Activated CD8-positive, alpha-beta T cell treated with anti-CD3 and anti-CD28 coated beads for 36 hours (primary cell): ENCODE results near the gene NAA10. TPM values are rescaled to one million over a fixed set of nuclear protein-coding genes. Genes with fewer than 3 reads are reported as not detected.

Experiments
- ATAC-seq: fragments of 200-7000 bp; cut with Tn5 transposase; one replicate; pipeline ENCODE4 v1.10.0; 2021; ENCODE audit warnings: mild to moderate bottlenecking, moderate library complexity
- CTCF ChIA-PET: fragments of 350-600 bp; sonication (Branson Sonifier 250); formaldehyde crosslinking; loops from one replicate; lab custom pipeline; 2021; ENCODE audit warnings: antibody characterized with exemption; lab: Charles Lee
- POLR2A ChIA-PET: fragments of 350-600 bp; sonication (Branson Sonifier 250); formaldehyde crosslinking; loops from one replicate; lab custom pipeline; 2021; ENCODE audit warnings: antibody characterized with exemption; lab: Charles Lee
- DNase-seq: peaks from one replicate; pipeline ENCODE4 v3.0.0-alpha.2; 2020
- H3K27ac Mint-ChIP-seq: one replicate; pipeline ENCODE4 v1.8.0; 2021; ENCODE audit warnings: mild to moderate bottlenecking, mixed read lengths
- H3K27me3 Mint-ChIP-seq: one replicate; pipeline ENCODE4 v1.8.0; 2021; ENCODE audit warnings: mixed read lengths
- H3K36me3 Mint-ChIP-seq: one replicate; pipeline ENCODE4 v1.8.0; 2021; ENCODE audit warnings: low read depth, mixed read lengths
- H3K4me1 Mint-ChIP-seq: one replicate; pipeline ENCODE4 v1.8.0; 2021; ENCODE audit warnings: low read depth, mixed read lengths
- H3K4me3 Mint-ChIP-seq: one replicate; pipeline ENCODE4 v1.8.0; 2021; ENCODE audit warnings: mild to moderate bottlenecking, moderate library complexity, mixed read lengths
- H3K9me3 Mint-ChIP-seq: one replicate; pipeline ENCODE4 v1.8.0; 2021; ENCODE audit warnings: mixed read lengths
- intact Hi-C: fragments of 100-400 bp; cut with micrococcal nuclease; formaldehyde crosslinking; loops from one replicate; pipeline ENCODE4 v1.10.0; 2022
- total RNA-seq, 2 experiments: library from RNA; stranded (reverse); gene quantifications; one replicate each; pipeline ENCODE4 v1.2.3, GENCODE V29; 2021
- TF ChIP-seq, protein P1 (sequence below): fragments of 200-600 bp; IDR thresholded peaks from one replicate; pipeline ENCODE4 v1.8.0; 2022; ENCODE audit warnings: antibody characterized with exemption, mild to moderate bottlenecking

NAA10 gene
- total RNA-seq, 2 experiments from 2014 or later = 123 to 136 TPM

- ATAC-seq (peak; percentile 46), DNase-seq (peak; percentile 81)
- Mint-ChIP-seq H3K36me3 (peaks cover 50% of the 10 kb centered on the region), H3K27me3 (no peaks in the 10 kb centered on the region), H3K9me3 (no peaks in the 10 kb centered on the region), H3K4me3 (peak overlapping the region; percentile 93), H3K4me1 (peaks cover 21% of the 10 kb centered on the region), H3K27ac (peak overlapping the region; percentile 95)
- ChIA-PET CTCF (interaction anchor here (0.7 to 4.4 kb wide), 7 partner anchors 14 to 203 kb away, joined by 3 to 40 read pairs (median 5); partner anchors contain the start of genes NAA10 and PLXNB3), POLR2A (interaction anchor here (0.5 to 12.0 kb wide), 10 partner anchors 8 to 431 kb away, joined by 3 to 105 read pairs (median 5); partner anchors contain the start of genes ARHGAP4, NAA10 and RPL10)
- TF ChIP-seq, protein P1, sequence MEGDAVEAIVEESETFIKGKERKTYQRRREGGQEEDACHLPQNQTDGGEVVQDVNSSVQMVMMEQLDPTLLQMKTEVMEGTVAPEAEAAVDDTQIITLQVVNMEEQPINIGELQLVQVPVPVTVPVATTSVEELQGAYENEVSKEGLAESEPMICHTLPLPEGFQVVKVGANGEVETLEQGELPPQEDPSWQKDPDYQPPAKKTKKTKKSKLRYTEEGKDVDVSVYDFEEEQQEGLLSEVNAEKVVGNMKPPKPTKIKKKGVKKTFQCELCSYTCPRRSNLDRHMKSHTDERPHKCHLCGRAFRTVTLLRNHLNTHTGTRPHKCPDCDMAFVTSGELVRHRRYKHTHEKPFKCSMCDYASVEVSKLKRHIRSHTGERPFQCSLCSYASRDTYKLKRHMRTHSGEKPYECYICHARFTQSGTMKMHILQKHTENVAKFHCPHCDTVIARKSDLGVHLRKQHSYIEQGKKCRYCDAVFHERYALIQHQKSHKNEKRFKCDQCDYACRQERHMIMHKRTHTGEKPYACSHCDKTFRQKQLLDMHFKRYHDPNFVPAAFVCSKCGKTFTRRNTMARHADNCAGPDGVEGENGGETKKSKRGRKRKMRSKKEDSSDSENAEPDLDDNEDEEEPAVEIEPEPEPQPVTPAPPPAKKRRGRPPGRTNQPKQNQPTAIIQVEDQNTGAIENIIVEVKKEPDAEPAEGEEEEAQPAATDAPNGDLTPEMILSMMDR = no peak
- intact Hi-C loops = no loop called here
Observed at GRCh38 chrX:153966841-153967535, 32.2 kb upstream of the NAA10 start.

DNA sequence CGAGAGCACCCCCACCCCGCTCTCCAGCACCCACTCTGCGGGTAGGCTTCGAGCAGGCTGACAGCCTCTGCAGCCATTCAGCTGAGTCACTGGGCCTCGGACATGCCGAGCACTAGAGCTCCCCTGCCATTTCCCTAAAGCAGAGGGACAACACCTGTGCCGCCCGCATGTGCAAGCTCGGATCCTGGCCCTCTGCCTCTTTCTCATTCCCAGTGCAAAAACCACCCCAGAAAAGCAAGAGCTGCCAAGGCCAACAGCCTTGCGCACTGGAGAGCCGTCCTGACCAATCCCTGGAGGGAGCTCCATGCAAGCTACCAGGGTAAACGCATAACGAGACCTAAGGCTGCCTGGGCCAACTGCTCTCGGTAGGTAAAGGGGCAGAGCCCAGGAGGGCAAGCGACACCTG lies 31.4 kb upstream of the NAA10 start:
- peak overlapping the region; percentile 95 for H3K27ac Mint-ChIP-seq
- ChIA-PET POLR2A (interaction anchor here (0.5 to 12.0 kb wide), 7 partner anchors 8 to 39 kb away, joined by 3 to 105 read pairs (median 10); partner anchors contain the start of genes ARHGAP4 and NAA10), CTCF (interaction anchor here (0.7 to 4.4 kb wide), 4 partner anchors 13 to 203 kb away, joined by 3 to 40 read pairs (median 10); partner anchors contain the start of genes NAA10 and PLXNB3)
- peaks cover 21% of the 10 kb centered on the region for H3K4me1 Mint-ChIP-seq
- intact Hi-C loops = no loop called here
- ATAC-seq (no peak), DNase-seq (no peak)
- TF ChIP-seq, protein P1 = no peak
- no peaks in the 10 kb centered on the region for H3K27me3 Mint-ChIP-seq
- H3K36me3 Mint-ChIP-seq = peaks cover 49% of the 10 kb centered on the region
- no peaks in the 10 kb centered on the region for H3K9me3 Mint-ChIP-seq
- H3K4me3 Mint-ChIP-seq = peak overlapping the region; percentile 93

GRCh38 chrX:153965406-153965805 lies 30.6 kb upstream of the NAA10 start:
- Mint-ChIP-seq H3K27ac (peak overlapping the region; percentile 55), H3K4me1 (peaks cover 21% of the 10 kb centered on the region), H3K9me3 (no peaks in the 10 kb centered on the region), H3K36me3 (peaks cover 50% of the 10 kb centered on the region), H3K27me3 (no peaks in the 10 kb centered on the region), H3K4me3 (peak overlapping the region; percentile 93)
- ChIA-PET CTCF (interaction anchor here (3.4 kb wide), 1 partner anchor 12 kb away, joined by 17 read pairs; no protein-coding TSS in a partner anchor), POLR2A (interaction anchor here (0.9 to 12.0 kb wide), 4 partner anchors 15 to 76 kb away, joined by 3 to 105 read pairs (median 40); partner anchors contain the start of gene ARHGAP4)
- TF ChIP-seq, protein P1 = no peak
- no peak for ATAC-seq
- intact Hi-C loops = no loop called here
- no peak for DNase-seq

- H3K4me1 Mint-ChIP-seq = peaks cover 21% of the 10 kb centered on the region
- H3K27me3 Mint-ChIP-seq = no peaks in the 10 kb centered on the region
- peaks cover 44% of the 10 kb centered on the region for H3K36me3 Mint-ChIP-seq
- H3K9me3 Mint-ChIP-seq = no peaks in the 10 kb centered on the region
- H3K4me3 Mint-ChIP-seq = no peak overlapping the region
- no peak overlapping the region for H3K27ac Mint-ChIP-seq
- POLR2A ChIA-PET = interaction anchor here (0.6 to 12.0 kb wide), 5 partner anchors 12 to 550 kb away, joined by 3 to 105 read pairs (median 4); partner anchors contain the start of gene ARHGAP4
- intact Hi-C loops = no loop called here
- TF ChIP-seq, protein P1 = no peak
- ATAC-seq (no peak), DNase-seq (no peak)
- CTCF ChIA-PET = no interaction called here
Observed at GRCh38 chrX:153964105-153964504, 29.3 kb upstream of the NAA10 start.
